Fibroblast of villous mesenchyme (primary cell): Measurements from ENCODE around the gene CEP112. TPM values are rescaled to one million over a fixed set of nuclear protein-coding genes. Genes with fewer than 3 reads are reported as not detected.

Experiments
- DNase-seq: peaks from one replicate; pipeline ENCODE4 v3.0.0-alpha.2; 2010; ENCODE audit warnings: low read depth
- H3K4me3 ChIP-seq: 2 replicates; pipeline ENCODE4 v1.5.1; 2011; ENCODE audit warnings: low read depth, mild to moderate bottlenecking, low read length
- total RNA-seq: library from RNA; depleted of rRNA; stranded (reverse); fragments of >200 nt; gene quantifications from 2 replicates; pipeline ENCODE4 v1.2.3, GENCODE V29; 2012
- TF ChIP-seq, protein P1 (sequence below): IDR thresholded peaks from 2 replicates; pipeline ENCODE4 v1.5.1; 2012; ENCODE audit warnings: low read depth, mild to moderate bottlenecking, low read length; ENCODE audit not compliant: insufficient read depth

CEP112 gene
- total RNA-seq, 1 donor = 10.8 TPM

DNA sequence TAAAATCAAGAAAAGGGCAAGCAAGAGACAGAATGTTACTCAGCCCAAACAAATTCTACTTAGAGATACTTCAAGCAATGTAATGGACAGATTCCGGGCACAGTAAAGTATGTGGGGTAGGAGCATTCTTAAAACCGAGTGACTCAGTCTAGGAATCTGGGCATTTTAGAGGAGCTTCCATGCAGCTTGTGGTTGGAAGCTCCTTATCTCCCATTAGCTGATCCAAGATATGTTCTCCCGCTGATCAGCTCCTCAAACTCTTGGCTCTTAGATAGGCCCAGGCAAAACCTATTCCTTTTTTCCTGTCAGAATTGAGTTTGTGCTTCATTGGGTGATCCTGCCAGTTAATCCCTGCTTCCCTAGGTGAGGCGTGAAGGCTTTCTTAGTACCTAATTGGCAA lies 303.3 kb downstream of the CEP112 start:
- no peak overlapping the region for H3K4me3 ChIP-seq
- TF ChIP-seq, protein P1, sequence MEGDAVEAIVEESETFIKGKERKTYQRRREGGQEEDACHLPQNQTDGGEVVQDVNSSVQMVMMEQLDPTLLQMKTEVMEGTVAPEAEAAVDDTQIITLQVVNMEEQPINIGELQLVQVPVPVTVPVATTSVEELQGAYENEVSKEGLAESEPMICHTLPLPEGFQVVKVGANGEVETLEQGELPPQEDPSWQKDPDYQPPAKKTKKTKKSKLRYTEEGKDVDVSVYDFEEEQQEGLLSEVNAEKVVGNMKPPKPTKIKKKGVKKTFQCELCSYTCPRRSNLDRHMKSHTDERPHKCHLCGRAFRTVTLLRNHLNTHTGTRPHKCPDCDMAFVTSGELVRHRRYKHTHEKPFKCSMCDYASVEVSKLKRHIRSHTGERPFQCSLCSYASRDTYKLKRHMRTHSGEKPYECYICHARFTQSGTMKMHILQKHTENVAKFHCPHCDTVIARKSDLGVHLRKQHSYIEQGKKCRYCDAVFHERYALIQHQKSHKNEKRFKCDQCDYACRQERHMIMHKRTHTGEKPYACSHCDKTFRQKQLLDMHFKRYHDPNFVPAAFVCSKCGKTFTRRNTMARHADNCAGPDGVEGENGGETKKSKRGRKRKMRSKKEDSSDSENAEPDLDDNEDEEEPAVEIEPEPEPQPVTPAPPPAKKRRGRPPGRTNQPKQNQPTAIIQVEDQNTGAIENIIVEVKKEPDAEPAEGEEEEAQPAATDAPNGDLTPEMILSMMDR = no peak
- DNase-seq = peak; percentile 29

DNA sequence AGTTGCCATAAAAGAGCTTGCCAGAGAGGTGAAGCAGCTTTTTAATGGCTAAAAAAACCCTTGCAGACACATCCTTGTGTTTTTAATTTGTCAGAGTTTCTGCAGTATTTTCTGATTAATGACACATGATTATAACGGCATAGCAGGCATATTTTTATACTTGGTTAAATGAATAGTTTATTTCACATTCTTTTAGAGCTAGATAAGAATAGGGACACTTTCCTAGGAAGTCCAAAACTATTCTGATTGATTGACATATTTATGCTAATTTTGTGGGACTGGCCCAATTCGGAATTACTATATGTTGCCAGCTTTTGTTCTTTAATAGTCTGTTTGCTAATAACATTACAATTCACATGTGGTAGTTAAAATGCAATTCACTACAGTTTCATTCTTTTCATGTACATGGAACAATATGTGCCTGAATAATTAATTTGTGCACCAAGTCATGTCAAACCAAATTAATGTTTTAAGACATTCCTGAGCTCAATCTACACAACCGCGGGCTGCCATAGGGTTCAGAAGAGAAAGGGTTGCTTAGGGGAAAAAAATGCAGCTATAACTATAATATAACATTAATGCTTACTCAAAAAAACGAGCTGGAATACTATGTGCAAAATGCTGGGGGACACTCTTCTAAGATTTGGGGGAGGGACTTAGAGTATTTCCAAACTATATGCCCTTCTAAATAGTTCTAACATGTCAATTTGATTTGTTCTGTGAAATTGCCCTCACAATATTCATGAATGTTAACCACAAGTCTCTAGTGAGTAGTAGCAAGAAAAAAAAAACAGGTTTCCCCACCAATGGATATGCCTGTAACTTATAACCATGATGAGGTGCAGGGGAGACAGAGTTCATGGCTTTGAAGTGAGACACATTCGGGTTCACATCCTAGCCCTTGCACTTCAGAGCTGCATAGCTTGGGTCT lies 305.4 kb downstream of the CEP112 start:
- peak; percentile 6 for DNase-seq
- no peak overlapping the region for H3K4me3 ChIP-seq
- TF ChIP-seq, protein P1 = no peak

DNA sequence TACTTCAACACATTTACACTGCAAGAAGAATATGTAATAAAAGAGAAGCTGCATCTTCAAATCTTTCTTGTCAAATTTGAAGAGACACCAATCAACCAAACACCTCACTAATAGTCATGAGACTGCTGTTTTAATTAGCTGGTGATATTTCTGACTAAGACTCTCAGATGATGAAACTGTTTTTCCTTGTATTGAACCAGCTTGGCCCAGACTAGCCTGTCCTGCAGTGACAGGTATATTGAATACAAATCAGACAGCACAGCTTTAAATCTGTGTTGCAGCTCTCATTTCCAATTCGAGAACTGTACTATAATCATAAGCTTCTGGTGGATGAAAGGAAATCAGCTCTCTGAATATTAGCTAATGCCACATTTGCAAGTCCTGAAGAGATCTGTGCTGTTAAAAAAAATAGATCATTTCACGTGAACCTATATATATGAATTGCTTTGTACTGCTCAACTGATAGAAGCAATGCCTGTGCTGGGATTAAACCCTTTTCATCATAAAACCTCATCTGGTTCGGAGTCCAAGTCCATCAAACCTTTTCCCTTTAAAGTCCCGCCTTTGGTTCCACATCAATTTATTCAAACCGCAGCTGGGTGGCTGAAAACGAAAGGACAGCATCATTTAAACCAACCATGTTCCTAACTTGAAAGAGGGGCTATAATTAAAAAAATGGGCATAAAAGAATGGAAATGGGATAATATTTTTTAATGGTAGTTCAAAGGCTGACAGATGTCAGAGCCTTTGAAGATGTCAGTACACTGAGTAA lies 306.2 kb downstream of the CEP112 start:
- no peak overlapping the region for H3K4me3 ChIP-seq
- TF ChIP-seq, protein P1 = no peak
- DNase-seq = no peak

DNA sequence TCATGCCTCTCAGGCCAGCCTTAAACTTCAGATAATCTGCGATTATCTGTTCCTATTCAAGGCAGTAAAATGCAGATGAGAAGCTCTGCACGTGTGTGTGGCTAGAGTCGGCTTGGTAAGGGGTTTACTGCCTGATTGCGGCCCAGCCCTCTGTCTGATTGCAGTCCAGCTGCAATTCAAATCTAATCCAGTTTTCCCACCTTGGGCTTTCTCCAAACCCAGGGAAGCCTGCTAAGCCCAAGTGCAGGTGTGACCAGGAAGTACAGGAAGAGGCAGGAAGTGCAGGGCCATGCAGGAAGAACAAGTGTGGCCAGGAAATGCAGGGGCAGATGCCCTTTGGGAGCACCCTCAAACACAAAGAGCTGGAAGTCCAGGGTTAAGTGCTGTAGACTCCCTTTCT lies 314.9 kb downstream of the CEP112 start:
- H3K4me3 ChIP-seq = no peak overlapping the region
- TF ChIP-seq, protein P1 = no peak
- no peak for DNase-seq

DNA sequence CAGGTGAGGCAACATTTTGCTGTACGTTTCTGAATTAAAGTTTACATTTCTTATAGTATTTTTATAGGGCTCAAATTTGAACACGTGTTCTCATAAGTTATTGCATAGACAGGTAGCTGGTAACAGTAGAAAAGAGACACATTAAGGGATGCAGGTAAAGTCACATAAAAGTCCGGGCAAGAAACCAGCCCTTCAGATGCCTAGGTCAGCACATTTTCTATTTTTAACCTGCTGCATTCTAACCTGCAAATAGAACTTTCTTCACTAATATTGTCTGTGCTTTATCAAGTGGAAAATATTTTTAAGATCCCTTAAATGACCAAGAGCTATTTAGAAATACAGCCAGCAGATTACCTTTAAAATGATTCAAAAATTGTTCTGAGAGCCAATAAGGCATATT lies 323.1 kb downstream of the CEP112 start:
- no peak for DNase-seq
- H3K4me3 ChIP-seq = no peak overlapping the region
- TF ChIP-seq, protein P1 = no peak

DNA sequence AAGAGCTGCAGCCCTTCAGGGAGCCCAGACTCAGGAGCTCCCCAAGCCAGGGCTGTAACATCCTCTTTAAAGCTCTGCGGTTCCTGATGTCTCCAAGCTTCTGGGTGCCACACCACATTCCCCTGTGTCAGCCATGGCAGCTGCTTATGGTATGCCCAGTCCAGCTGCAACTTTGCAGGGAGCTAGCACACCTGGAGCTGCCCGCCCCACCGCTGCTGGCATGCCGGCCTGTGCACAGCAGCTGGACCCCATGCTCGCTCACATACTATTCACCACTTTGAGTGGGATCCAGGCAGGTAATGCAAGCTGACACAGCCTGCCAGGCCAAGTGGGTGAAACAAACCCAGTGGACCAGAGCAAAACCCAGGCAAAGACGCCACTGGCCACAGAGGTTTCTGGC lies 324.9 kb downstream of the CEP112 start:
- TF ChIP-seq, protein P1 = no peak
- no peak for DNase-seq
- H3K4me3 ChIP-seq = no peak overlapping the region
